ENCODE data around the gene CLCF1. TPM values are rescaled to one million over a fixed set of nuclear protein-coding genes. Genes with fewer than 3 reads are reported as not detected.

Gene CLCF1
- total and polyA plus RNA-seq, 4 donors = 0.50 to 3.3 (median 1.1) TPM

DNA sequence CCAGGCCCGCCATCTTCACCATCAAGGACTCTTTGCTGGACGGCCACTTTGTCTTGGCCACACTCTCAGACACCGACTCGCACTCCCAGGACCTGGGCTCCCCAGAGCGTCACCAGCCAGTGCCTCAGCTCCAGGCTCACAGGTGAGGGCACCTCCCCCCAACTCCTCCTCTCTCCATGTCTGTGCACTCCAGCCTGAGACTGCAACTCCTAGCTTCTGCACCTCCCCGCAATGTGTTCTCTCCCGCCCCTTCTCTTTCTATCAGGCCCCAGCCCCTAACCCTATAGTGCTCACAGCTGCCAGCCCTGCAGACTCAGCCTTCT lies 22.8 kb upstream of the CLCF1 start:
- peaks cover 76% of the 10 kb centered on the region for H3K36me3 ChIP-seq (ENCODE audit: control insufficient read depth, insufficient read depth, low read length)
- peaks cover 51% of the 10 kb centered on the region for H3K4me1 ChIP-seq (ENCODE audit: control insufficient read depth, insufficient read depth, low read length)
- 87% methylated on average over 7 of the region's 7 CpGs for WGBS (ENCODE audit: insufficient coverage)
- no peaks in the 10 kb centered on the region for H3K27me3 ChIP-seq (ENCODE audit: control insufficient read depth, insufficient read depth, low read length)
- H3K9me3 ChIP-seq (ENCODE audit: control insufficient read depth, insufficient read depth, low read length) = no peaks in the 10 kb centered on the region
- H3K27ac ChIP-seq (ENCODE audit: low read depth, low read length) = no peak overlapping the region
- DNase-seq (ENCODE audit: low read depth in 4 of 6, low spot score in 6 of 6) = no peak
- no peak overlapping the region for H3K4me3 ChIP-seq (ENCODE audit: low read depth, low read length)

DNA sequence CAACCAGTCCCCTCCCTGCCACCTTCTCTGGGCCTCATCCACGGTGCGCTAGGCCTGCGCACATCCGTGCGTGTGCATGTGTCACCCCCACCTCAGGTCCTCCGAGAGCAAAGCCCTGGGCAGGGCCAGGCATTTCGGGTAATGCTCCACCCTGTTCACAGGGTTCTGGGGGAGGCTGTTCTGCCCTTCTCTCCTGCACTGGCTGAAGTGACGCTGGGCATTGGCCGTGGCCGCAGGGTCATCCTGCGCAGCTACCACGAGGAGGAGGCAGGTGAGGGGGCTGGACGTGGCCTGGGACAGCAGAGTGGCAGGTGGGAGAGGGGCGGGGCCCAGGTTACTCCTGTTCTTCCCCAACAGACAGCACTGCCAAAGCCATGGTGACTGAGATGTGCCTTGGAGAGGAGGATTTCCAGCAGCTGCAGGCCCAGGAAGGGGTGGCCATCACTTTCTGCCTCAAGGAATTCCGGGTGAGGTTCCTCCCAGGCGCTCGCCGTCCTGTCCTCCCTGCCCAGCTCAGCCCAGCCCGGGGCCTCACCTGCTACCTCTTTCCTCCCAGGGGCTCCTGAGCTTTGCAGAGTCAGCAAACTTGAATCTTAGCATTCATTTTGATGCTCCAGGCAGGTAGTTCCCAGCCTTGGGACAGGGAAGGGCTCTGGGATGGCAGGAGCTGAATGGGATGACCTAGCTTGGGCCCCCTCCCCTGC lies 22.3 kb upstream of the CLCF1 start:
- Histone ChIP-seq H3K27ac (ENCODE audit: low read depth, low read length) (no peak overlapping the region), H3K27me3 (ENCODE audit: control insufficient read depth, insufficient read depth, low read length) (no peaks in the 10 kb centered on the region), H3K4me3 (ENCODE audit: low read depth, low read length) (no peak overlapping the region), H3K9me3 (ENCODE audit: control insufficient read depth, insufficient read depth, low read length) (no peaks in the 10 kb centered on the region), H3K4me1 (ENCODE audit: control insufficient read depth, insufficient read depth, low read length) (peaks cover 51% of the 10 kb centered on the region), H3K36me3 (ENCODE audit: control insufficient read depth, insufficient read depth, low read length) (peaks cover 74% of the 10 kb centered on the region)
- no peak for DNase-seq (ENCODE audit: low read depth in 4 of 6, low spot score in 6 of 6)
- WGBS (ENCODE audit: insufficient coverage) = 93% methylated on average over 18 of the region's 19 CpGs

DNA sequence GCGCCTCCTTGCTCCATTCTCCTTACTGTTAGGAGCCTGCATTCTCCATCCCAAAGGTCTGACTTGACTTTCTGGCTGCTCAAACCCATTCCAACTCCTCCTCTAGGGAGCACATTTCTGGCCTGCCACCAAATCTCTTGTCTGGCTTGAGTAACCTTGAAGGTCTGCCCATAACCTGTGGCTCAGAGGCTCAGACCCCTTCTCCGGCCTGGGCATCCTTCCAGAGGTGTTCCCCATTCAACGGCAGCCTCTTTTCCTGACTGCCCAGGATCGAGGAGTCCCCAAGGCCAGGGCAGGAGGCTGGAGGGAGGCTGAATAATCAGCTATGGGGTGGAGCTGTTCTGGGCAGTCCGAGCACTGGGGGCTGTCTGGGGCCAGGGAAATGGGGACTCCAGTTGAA lies 20.6 kb upstream of the CLCF1 start:
- Histone ChIP-seq H3K4me1 (ENCODE audit: control insufficient read depth, insufficient read depth, low read length) (peaks cover 37% of the 10 kb centered on the region), H3K27ac (ENCODE audit: low read depth, low read length) (no peak overlapping the region), H3K27me3 (ENCODE audit: control insufficient read depth, insufficient read depth, low read length) (no peaks in the 10 kb centered on the region), H3K9me3 (ENCODE audit: control insufficient read depth, insufficient read depth, low read length) (no peaks in the 10 kb centered on the region), H3K36me3 (ENCODE audit: control insufficient read depth, insufficient read depth, low read length) (peaks cover 59% of the 10 kb centered on the region), H3K4me3 (ENCODE audit: low read depth, low read length) (no peak overlapping the region)
- 93% methylated on average over 5 of the region's 5 CpGs for WGBS (ENCODE audit: insufficient coverage)
- DNase-seq (ENCODE audit: low read depth in 4 of 6, low spot score in 6 of 6) = no peak

DNA sequence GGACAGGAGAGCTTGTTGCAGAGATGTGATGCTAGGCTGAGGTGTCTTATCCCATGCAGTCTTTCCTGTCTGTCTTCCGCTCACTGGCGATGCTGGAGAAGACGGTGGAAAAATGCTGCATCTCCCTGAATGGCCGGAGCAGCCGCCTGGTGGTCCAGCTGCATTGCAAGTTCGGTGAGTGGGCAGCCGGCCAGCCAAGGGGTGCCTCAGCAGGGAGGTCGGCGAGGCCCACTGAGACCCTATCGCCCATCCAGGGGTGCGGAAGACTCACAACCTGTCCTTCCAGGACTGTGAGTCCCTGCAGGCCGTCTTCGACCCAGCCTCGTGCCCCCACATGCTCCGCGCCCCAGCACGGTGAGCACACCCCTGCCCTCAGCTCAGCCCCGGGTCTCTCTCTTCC lies 20.0 kb upstream of the CLCF1 start:
- 93% methylated on average over 16 of the region's 18 CpGs for WGBS (ENCODE audit: insufficient coverage)
- Histone ChIP-seq H3K27ac (ENCODE audit: low read depth, low read length) (no peak overlapping the region), H3K9me3 (ENCODE audit: control insufficient read depth, insufficient read depth, low read length) (no peaks in the 10 kb centered on the region), H3K4me1 (ENCODE audit: control insufficient read depth, insufficient read depth, low read length) (peaks cover 33% of the 10 kb centered on the region), H3K4me3 (ENCODE audit: low read depth, low read length) (no peak overlapping the region), H3K36me3 (ENCODE audit: control insufficient read depth, insufficient read depth, low read length) (peaks cover 58% of the 10 kb centered on the region), H3K27me3 (ENCODE audit: control insufficient read depth, insufficient read depth, low read length) (no peaks in the 10 kb centered on the region)
- no peak for DNase-seq (ENCODE audit: low read depth in 4 of 6, low spot score in 6 of 6)

DNA sequence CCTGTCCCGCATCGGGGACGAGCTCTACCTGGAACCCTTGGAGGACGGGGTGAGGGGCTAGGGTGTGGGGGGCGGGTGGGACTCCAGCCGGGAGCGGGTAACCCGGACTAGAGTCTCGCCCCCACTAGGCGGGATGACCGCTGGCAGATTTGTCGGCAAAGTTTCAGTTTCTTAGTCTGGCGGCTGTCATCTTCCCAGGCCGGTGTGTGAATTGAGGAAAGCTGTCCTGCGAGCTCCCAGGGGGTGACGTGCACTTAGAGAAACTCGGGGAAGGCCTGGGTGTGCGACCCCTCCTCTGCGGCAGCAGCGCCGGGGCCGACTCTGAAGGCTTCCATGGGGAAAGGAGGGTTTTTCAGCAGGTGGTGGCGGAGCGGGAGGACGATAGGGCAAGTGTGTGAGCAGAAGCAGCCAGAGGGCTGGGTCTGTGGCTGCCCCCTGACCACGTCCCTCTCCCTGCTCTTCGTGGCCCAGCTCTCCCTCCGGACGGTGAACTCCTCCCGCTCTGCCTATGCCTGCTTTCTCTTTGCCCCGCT lies 18.9 kb upstream of the CLCF1 start:
- H3K4me1 ChIP-seq (ENCODE audit: control insufficient read depth, insufficient read depth, low read length) = peaks cover 28% of the 10 kb centered on the region
- H3K4me3 ChIP-seq (ENCODE audit: low read depth, low read length) = peak overlapping the region; percentile 63
- DNase-seq (ENCODE audit: low read depth in 4 of 6, low spot score in 6 of 6) = no peak
- no peak overlapping the region for H3K27ac ChIP-seq (ENCODE audit: low read depth, low read length)
- no peaks in the 10 kb centered on the region for H3K27me3 ChIP-seq (ENCODE audit: control insufficient read depth, insufficient read depth, low read length)
- 6% methylated on average over 31 of the region's 31 CpGs for WGBS (ENCODE audit: insufficient coverage)
- peaks cover 46% of the 10 kb centered on the region for H3K36me3 ChIP-seq (ENCODE audit: control insufficient read depth, insufficient read depth, low read length)
- H3K9me3 ChIP-seq (ENCODE audit: control insufficient read depth, insufficient read depth, low read length) = no peaks in the 10 kb centered on the region

DNA sequence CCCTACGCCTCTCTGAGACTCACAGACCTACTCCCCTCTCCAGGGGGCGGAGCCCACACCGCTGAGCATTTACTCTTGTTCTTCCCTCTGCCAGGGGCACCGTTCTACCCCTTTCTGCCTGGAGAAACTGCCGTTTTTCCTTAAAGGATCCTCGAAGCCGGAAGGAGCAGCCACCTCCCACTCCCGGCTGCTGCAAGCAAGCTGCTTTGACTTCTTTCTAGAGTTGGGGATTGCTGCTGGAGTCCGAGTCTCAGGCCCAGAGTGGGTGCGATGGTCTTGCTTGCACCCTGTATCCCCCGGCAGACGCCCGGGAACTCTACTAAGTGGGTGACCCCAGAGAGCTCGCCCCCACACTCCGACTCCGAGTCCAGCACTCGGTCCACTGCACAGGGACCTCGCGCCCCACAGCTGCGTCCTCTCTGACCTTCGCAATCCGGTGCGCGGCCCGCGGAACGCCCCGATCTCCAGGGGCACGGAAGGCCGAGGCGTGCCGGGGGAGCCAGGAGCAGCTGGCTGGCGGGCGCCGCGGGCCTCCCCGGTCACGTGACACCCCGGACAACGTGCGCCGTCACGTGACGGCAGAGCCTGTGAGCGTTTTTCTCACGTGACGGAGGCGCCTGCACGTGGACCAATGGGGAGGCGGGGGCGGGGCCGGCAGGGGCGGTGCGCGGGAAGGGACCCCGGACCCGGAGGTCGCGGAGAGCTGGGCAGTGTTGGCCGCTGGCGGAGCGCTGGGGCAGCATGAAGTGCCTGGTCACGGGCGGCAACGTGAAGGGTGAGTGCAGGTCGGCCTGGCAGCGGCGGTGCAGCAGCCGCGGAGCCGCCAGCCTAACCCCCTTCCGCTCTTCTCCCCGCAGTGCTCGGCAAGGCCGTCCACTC lies 18.1 kb upstream of the CLCF1 start, which contains the start of gene RAD9A:
Gene RAD9A, plus strand, starts transcription at position 683 of the 879 bp plus-strand sequence. Its CDS starts 59 bp downstream, at position 742.
- WGBS (ENCODE audit: insufficient coverage) = under 1% methylated on average over 72 of the region's 75 CpGs
- DNase-seq (ENCODE audit: low read depth in 4 of 6, low spot score in 6 of 6) = peak; percentile 87 to 98 (median 94)
- Histone ChIP-seq H3K4me3 (ENCODE audit: low read depth, low read length) (peak within 1 kb of the TSS; percentile 85), H3K36me3 (ENCODE audit: control insufficient read depth, insufficient read depth, low read length) (peaks cover 39% of the 10 kb centered on the region), H3K9me3 (ENCODE audit: control insufficient read depth, insufficient read depth, low read length) (no peaks in the 10 kb centered on the region), H3K27ac (ENCODE audit: low read depth, low read length) (peak within 1 kb of the TSS; percentile 87), H3K27me3 (ENCODE audit: control insufficient read depth, insufficient read depth, low read length) (no peaks in the 10 kb centered on the region), H3K4me1 (ENCODE audit: control insufficient read depth, insufficient read depth, low read length) (peaks cover 23% of the 10 kb centered on the region)

DNA sequence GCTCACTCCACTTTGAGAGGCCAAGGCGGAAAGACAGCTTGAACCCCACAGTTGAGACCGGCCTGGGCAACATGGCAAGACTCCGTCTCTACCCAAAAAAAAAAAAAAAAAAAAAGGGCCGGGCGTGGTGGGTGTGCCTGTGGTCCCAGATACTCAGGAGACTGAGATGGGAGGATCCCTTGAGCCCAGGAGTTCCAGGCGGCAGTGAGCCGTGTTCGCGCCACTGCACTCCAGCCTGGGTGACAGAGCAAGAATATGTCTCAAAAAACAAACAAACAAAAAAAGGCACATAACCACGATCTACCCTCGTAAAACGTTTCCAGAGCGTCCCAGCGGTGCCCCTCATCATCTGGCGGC lies 17.5 kb upstream of the CLCF1 start:
- 2% methylated on average over 10 of the region's 15 CpGs for WGBS (ENCODE audit: insufficient coverage)
- Histone ChIP-seq H3K4me1 (ENCODE audit: control insufficient read depth, insufficient read depth, low read length) (peaks cover 20% of the 10 kb centered on the region), H3K27me3 (ENCODE audit: control insufficient read depth, insufficient read depth, low read length) (no peaks in the 10 kb centered on the region), H3K27ac (ENCODE audit: low read depth, low read length) (peak overlapping the region; percentile 87), H3K9me3 (ENCODE audit: control insufficient read depth, insufficient read depth, low read length) (no peaks in the 10 kb centered on the region), H3K4me3 (ENCODE audit: low read depth, low read length) (peak overlapping the region; percentile 85), H3K36me3 (ENCODE audit: control insufficient read depth, insufficient read depth, low read length) (peaks cover 32% of the 10 kb centered on the region)
- DNase-seq (ENCODE audit: low read depth in 4 of 6, low spot score in 6 of 6) = no peak

DNA sequence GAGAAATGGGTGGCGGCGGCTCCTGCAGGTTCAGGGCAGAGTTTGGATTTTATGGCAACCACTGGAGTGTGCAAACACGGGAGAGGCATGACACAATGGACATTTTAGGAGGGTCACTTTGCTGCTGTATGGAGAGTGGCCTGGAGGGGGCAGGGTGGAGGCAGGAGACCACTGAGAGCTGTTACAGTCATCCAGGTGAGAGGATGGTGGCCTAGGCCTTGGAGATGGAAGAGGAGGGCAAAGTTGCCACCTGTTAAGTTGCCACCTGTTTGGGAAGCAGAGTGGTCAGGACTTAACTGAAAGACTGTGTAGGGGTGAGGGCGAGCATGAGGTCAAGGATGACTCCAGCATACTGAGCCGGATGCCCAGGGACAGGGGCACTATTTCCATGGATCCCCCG lies 16.1 kb upstream of the CLCF1 start:
- no peaks in the 10 kb centered on the region for H3K9me3 ChIP-seq (ENCODE audit: control insufficient read depth, insufficient read depth, low read length)
- H3K36me3 ChIP-seq (ENCODE audit: control insufficient read depth, insufficient read depth, low read length) = peaks cover 22% of the 10 kb centered on the region
- peak in 1 of 6 donors; percentile 23 for DNase-seq (ENCODE audit: low read depth in 4 of 6, low spot score in 6 of 6)
- WGBS (ENCODE audit: insufficient coverage) = 61% methylated on average over 4 of the region's 6 CpGs
- no peak overlapping the region for H3K4me3 ChIP-seq (ENCODE audit: low read depth, low read length)
- H3K4me1 ChIP-seq (ENCODE audit: control insufficient read depth, insufficient read depth, low read length) = peaks cover 30% of the 10 kb centered on the region
- H3K27me3 ChIP-seq (ENCODE audit: control insufficient read depth, insufficient read depth, low read length) = no peaks in the 10 kb centered on the region
- no peak overlapping the region for H3K27ac ChIP-seq (ENCODE audit: low read depth, low read length)

DNA sequence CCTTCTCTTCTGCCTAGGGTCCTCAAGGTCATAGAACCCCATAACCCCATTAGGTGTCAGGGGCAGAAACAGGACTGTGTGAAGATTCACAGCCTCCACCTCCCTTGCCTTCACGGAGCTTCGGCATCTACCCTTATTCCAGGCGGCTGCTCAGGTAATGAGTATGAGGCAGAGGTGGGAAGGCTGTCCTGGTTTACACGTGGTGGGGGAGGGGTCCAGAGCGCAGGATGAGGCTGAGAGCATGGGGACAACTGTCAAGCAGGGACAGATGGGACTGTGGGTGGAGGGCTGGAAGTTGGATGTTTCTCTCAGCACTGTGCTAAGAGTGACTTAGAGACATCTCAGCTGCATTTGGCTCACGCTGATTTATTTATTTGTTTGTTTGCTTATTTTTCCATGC lies 14.1 kb upstream of the CLCF1 start:
- WGBS (ENCODE audit: insufficient coverage) = 51% methylated on average over 5 of the region's 6 CpGs

More for the DNA sequence above, 14.1 kb upstream of the CLCF1 start:
- peaks cover 6% of the 10 kb centered on the region for H3K36me3 ChIP-seq (ENCODE audit: control insufficient read depth, insufficient read depth, low read length)
- H3K4me1 ChIP-seq (ENCODE audit: control insufficient read depth, insufficient read depth, low read length) = peaks cover 30% of the 10 kb centered on the region
- H3K27ac ChIP-seq (ENCODE audit: low read depth, low read length) = no peak overlapping the region
- no peak overlapping the region for H3K4me3 ChIP-seq (ENCODE audit: low read depth, low read length)
- no peak for DNase-seq (ENCODE audit: low read depth in 4 of 6, low spot score in 6 of 6)
- H3K9me3 ChIP-seq (ENCODE audit: control insufficient read depth, insufficient read depth, low read length) = no peaks in the 10 kb centered on the region
- H3K27me3 ChIP-seq (ENCODE audit: control insufficient read depth, insufficient read depth, low read length) = no peaks in the 10 kb centered on the region

All from spinal cord (tissue), 10 donors.